Measurements from ENCODE around the gene MTMR1.

- TF ChIP-seq POLR2A (IDR thresholded peaks at IDR 0.05): no peak
- TF ChIP-seq CTCF (IDR thresholded peaks at IDR 0.05): no peak
These were observed 28.9 kb upstream of the MTMR1 start for GRCh38 chrX:150664290-150664689.
